KOPT-K1 (cell line): ENCODE measurements around the gene GYS2.

Experiments
- H3K27ac ChIP-seq: fragments of 200-600 bp; sonication (generic); 2 replicates; pipeline ENCODE4 v1.5.1; 2016; ENCODE audit warnings: antibody characterized with exemption, mild to moderate bottlenecking, low read depth, low read length; ENCODE audit not compliant: poor library complexity, severe bottlenecking
- H3K36me3 ChIP-seq: fragments of 200-600 bp; sonication (generic); 2 replicates; pipeline ENCODE4 v1.5.1; 2017; ENCODE audit warnings: antibody characterized with exemption, mild to moderate bottlenecking, low read length, moderate library complexity; ENCODE audit not compliant: insufficient read depth
- H3K9me3 ChIP-seq: fragments of 200-600 bp; sonication (generic); 2 replicates; pipeline ENCODE4 v1.5.1; 2017; ENCODE audit warnings: antibody characterized with exemption, low read length, mild to moderate bottlenecking; ENCODE audit not compliant: insufficient read depth, poor library complexity, severe bottlenecking

The GYS2 gene

DNA sequence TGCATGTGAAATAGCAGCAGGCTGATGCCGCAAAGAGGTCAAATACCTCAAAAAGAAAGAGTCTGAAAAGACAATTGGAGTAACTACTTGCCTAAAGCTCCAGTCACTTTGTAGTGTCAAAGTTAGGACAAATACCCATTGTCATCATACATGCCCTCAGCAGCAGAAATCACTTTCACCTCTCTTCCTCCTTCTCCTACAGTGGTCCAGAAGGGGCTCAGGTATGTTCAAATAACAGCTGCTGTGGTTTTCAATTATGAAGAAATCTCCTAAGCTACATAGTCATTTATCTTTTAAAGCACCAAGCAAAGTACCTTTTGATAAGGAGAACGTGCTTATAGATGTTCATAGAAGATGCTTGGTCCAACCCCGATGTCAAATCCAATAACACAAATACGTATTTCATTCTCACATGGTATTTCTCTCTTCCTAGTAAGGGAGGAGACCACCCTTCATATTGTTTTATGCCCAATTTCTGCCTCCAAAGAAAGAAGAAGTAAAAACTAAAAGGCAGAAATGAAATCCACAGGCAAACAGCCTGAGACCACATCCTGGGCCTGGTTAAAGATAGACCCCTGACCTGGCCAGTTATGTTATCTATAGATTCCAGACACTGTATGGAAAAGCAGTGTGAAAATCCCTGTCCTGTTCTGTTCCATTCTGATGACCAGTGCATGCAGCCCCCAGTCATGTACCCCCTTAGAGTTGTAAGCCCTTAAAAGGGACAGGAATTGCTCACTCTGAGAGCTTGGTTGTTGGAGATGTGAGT lies 23.7 kb downstream of the GYS2 start:
- Histone ChIP-seq H3K9me3 (no peaks in the 10 kb centered on the region), H3K27ac (no peak overlapping the region), H3K36me3 (no peaks in the 10 kb centered on the region)

DNA sequence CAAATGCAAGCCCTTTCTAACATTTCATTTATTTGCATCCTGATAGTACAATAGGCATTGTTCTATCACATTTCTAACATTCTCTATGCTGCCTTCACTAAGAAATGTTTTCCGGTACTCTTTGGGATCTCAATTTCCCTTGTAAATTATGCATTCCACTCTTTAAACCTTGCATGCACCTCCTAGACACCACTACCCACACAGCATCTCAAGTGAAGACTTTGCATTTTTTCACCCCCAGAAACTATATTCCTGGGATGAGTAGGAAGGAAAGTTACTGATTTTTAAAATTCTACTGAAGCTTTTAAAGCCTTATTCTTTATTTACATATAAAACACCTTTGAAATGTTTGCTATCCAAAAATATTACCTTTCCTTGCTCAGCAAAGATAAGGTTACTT lies 27.1 kb downstream of the GYS2 start:
- H3K36me3 ChIP-seq: no peaks in the 10 kb centered on the region
- H3K9me3 ChIP-seq: no peaks in the 10 kb centered on the region
- no peak overlapping the region for H3K27ac ChIP-seq

DNA sequence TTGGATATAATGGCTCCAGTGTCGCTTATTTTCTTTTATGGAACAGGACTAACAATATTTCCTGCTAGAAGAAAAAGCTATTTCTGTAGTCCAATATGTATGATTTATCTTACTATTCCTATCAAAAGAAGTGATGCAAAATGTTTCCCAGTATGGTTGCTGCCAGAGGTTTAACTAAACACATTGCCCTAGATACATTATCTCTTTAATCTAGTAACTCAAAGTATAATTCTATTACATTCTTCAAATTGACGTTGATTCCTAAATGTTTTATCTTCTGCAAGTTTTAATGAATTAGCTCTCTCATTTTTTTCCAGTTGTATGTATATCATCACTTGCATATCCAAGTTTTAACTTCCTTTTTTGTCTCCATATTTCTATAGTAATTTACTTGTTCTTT lies 28.2 kb downstream of the GYS2 start:
- H3K36me3 ChIP-seq: no peaks in the 10 kb centered on the region
- H3K27ac ChIP-seq: no peak overlapping the region
- H3K9me3 ChIP-seq: no peaks in the 10 kb centered on the region

DNA sequence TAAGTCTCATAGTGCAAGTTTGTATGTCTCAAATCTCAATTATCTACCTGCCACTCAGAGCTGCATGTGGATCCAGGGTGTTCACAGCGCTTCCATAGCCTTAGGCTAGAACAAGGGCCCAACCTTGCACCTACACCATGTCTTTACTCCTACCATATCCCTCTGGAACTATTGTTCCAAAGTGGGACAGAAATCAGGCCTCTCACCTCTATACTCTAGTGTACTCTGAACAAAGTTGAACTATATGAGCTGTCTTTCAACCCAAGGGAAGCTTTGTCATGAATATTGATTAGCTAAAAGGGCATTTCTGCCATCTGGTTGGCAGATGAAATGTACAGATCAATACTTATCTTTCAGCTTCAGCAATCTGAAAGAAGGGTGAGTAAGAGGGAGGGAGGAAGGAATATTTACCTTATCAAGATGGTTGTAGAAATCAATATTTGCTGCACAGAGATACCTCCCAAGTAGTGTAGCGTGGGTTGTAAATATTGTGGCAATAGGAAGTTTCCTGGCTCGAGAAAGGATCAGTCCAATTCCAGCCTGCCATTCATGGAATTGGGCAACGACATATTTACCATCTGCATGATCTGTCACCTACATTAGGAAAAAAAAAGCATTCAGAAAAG lies 30.8 kb downstream of the GYS2 start:
- Histone ChIP-seq H3K36me3 (no peaks in the 10 kb centered on the region), H3K9me3 (no peaks in the 10 kb centered on the region), H3K27ac (no peak overlapping the region)

GRCh38 chr12:21571046-21571445 lies 33.6 kb downstream of the GYS2 start:
- Histone ChIP-seq H3K27ac (no peak overlapping the region), H3K9me3 (no peaks in the 10 kb centered on the region), H3K36me3 (no peaks in the 10 kb centered on the region)

DNA sequence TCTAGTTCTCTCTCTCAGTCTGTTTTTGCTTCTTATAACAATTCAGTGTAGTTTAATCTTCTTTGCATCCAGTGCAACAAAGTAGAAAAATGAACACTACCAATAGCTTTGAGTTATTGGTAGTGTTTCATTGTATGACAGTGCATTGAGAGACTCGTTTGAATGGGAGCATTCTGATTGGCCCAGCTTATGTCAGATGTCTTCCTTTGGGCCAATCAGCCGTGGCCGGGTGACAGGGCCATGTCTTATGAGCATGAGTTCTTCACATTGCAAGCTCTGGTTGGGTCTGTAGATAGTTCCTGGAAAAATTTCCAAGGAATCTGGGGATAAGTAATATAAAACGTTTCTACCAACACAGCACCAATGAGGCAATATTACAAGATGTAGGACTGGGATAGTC lies 36.5 kb downstream of the GYS2 start:
- H3K9me3 ChIP-seq: no peaks in the 10 kb centered on the region
- H3K36me3 ChIP-seq: no peaks in the 10 kb centered on the region
- H3K27ac ChIP-seq: no peak overlapping the region

DNA sequence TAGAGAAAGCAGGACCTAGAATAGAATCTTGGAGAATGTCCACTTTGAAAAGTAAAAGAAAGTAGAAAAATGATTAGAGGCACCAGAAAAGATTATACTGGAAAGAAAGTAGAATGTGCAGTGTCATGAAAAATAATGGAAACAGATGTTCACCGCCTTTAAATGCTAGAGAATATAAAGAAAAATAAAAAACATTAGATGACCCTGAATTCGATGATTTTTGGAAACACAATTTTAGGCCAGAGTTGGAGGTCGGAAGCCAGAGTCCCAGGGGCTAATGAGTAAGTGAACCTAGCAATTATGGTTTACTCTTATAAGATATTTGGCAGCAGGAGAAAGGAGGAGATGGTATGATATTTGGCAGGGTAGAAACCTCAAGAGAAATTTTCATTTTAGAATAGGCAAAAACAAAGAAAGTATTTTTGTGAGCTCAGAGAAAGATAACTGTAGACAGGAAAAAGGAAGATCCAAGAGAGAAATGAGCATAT lies 37.7 kb downstream of the GYS2 start:
- H3K9me3 ChIP-seq: no peaks in the 10 kb centered on the region
- H3K27ac ChIP-seq: no peak overlapping the region
- H3K36me3 ChIP-seq: no peaks in the 10 kb centered on the region

DNA sequence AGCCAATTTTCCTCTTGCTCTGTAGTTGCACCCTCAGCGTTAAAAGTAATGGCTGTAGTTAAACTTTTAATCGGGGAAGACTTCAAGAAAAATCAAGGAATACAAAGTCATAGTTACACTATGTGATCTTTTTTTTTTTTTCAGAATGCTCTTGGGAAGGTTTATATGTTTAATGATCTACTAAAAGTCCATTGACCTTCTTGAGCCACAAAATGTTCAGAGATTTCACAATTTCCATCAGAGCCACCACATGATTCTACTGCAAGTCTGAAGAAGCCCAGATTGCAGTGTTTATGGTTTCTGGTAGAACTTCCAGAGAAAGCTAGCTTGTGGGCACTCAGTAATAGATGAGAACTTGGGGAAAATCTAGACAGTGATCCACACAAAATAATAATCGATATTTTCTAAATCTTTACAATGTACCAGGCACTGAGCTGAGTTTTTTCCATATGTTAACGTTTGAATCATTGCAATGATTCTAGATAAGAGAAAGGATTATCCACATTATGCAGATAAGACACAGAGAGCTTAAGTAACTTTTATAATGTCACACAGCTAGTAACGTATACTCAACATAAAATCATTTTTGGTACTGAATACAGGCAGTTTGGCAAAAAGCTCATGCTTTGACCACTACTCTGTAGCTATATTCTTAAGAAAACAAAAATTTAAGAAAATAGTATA lies 38.3 kb downstream of the GYS2 start:
- no peak overlapping the region for H3K27ac ChIP-seq
- H3K36me3 ChIP-seq: no peaks in the 10 kb centered on the region

GRCh38 chr12:21562859-21563258 lies 41.8 kb downstream of the GYS2 start:
- Histone ChIP-seq H3K36me3 (no peaks in the 10 kb centered on the region), H3K27ac (no peak overlapping the region), H3K9me3 (no peaks in the 10 kb centered on the region)

More for the DNA sequence above, 38.3 kb downstream of the GYS2 start:
- no peaks in the 10 kb centered on the region for H3K9me3 ChIP-seq

DNA sequence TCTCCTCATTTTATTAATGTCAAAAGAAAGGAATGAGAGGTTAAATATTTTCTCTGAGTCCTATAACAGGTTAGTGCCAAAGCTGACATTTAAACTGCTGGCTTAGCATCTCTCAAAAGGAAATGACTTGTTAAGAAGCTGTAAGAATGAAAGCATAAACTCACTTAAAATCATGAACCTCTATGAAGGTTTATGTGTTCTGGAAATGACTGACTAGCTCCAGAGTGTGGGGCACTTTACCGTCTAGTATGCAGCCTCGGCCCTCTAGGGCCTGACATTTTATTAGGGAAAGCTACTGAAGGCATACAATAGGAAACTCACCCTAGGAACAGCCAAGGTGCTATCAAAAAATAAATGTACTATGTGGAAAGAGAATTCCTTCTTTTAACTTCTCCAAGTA lies 43.5 kb downstream of the GYS2 start:
- H3K27ac ChIP-seq: no peak overlapping the region
- no peaks in the 10 kb centered on the region for H3K9me3 ChIP-seq
- no peaks in the 10 kb centered on the region for H3K36me3 ChIP-seq

DNA sequence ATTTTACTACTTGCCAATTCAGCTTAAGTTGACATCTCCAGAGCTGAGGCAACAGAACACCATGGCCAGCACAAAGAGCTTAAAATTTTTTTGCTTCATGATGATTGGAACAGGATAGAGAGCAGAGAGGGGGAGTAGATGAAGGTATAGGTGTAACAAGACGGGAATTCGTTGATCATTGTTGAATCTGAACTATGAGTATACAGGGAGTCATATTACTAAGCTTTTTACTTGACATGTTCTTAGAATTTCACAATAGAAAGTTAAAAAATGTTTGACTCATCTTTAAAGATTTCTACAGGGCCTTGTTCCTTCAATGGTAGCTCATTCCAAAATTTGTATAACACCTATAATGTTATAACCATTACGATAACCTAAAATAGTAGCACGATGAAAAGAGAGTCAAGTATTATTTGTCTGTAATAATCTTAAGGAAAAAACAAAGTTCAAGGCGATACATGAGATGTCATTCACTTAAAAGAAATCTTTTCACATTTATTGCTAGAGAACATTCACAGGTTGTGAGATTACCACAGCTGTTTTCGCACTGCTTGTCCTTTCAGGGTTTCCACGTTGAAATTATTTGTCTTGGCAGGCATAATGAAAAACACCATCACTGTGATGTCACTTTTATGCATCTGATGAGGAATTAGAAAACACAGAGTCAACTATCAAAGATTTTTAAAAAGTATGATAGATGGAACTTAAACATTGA lies 44.6 kb downstream of the GYS2 start:
- no peaks in the 10 kb centered on the region for H3K9me3 ChIP-seq
- no peaks in the 10 kb centered on the region for H3K36me3 ChIP-seq
- H3K27ac ChIP-seq: no peak overlapping the region

- no peak overlapping the region for H3K27ac ChIP-seq
- no peaks in the 10 kb centered on the region for H3K9me3 ChIP-seq
- no peaks in the 10 kb centered on the region for H3K36me3 ChIP-seq
Observed at GRCh38 chr12:21558100-21558679, 46.5 kb downstream of the GYS2 start.

- Histone ChIP-seq H3K36me3 (no peaks in the 10 kb centered on the region), H3K27ac (no peak overlapping the region), H3K9me3 (no peaks in the 10 kb centered on the region)
Observed at GRCh38 chr12:21553329-21553675, 51.3 kb downstream of the GYS2 start.

DNA sequence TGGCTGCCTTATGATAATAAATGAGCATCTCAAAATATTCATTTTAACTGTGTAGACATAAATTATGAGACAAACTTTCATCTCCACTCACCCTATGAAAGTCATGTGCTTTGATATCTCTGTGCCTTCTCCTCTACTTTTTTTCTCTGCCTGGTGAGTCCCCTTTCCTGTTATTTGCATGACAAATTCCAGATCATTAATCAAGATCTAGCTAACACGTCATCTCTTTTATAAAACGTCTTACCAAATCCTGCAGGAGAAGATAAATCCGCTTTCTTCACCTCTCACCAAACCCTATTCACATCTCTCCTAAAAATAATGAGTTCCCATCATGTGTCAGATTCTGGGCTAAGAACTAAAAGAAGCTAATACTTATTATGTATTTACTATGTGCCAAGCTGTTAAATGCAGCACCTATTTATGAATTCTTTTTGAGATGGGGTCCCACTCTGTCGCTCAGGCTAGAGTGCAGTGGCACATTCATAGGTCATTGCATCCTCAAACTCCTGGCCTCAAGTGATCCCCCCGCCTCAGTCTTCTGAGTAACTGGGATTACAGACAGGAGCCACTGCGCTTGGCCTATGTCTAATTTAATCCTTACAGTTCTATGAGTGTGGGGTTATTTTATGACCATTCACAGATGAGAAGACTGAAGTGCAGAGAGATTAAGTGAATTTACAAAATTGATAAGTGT lies 51.9 kb downstream of the GYS2 start:
- Histone ChIP-seq H3K36me3 (no peaks in the 10 kb centered on the region), H3K27ac (no peak overlapping the region), H3K9me3 (no peaks in the 10 kb centered on the region)
